H1 (cell line): ENCODE data around the gene KNCN. TPM values are rescaled to one million over a fixed set of nuclear protein-coding genes. Genes with fewer than 3 reads are reported as not detected.

Source experiments
- BACH1 ChIP-seq: IDR thresholded peaks from 2 replicates; pipeline ENCODE4 v1.6.1; 2012; ENCODE audit warnings: low read length, improper control_type of control experiment
- CHD1 ChIP-seq: IDR thresholded peaks from 2 replicates; pipeline ENCODE4 v1.6.1; 2012; ENCODE audit warnings: low read depth, low read length, improper control_type of control experiment
- CTBP2 ChIP-seq: IDR thresholded peaks from 2 replicates; pipeline ENCODE4 v1.7.0; 2011; ENCODE audit warnings: borderline replicate concordance, mild to moderate bottlenecking, moderate library complexity, mixed read lengths, low read length; ENCODE audit not compliant: insufficient read depth, insufficient read length
- EGR1 ChIP-seq: IDR thresholded peaks from 2 replicates; pipeline ENCODE4 v1.6.1; 2011; ENCODE audit warnings: low read depth, low read length, borderline replicate concordance
- FOSL1 ChIP-seq: IDR thresholded peaks from 2 replicates; pipeline ENCODE4 v1.6.1; 2011; ENCODE audit warnings: mild to moderate bottlenecking, low read depth, low read length, moderate library complexity; ENCODE audit not compliant: insufficient read depth
- HDAC2 ChIP-seq, 2 experiments: fragments of 300-600 bp in 1 of 2; sonication (generic) in 1 of 2; IDR thresholded peaks; 2 replicates each; pipeline ENCODE4 v1.6.1; 2011 to 2012; ENCODE audit warnings: low read depth in 2 of 2, low read length in 2 of 2, mild to moderate bottlenecking in 2 of 2, moderate library complexity in 2 of 2, borderline replicate concordance in 1 of 2, inconsistent platforms in 1 of 2
- PHF8 ChIP-seq: fragments of 200-600 bp; sonication (generic); conservative IDR thresholded peaks from 2 replicates; pipeline ENCODE4 v1.7.1; 2012; ENCODE audit warnings: low read depth, mild to moderate bottlenecking, inconsistent platforms, low read length, moderate library complexity
- RFX5 ChIP-seq: IDR thresholded peaks from 2 replicates; pipeline ENCODE4 v1.6.1; 2011; ENCODE audit warnings: low read depth, low read length, improper control_type of control experiment, borderline replicate concordance
- SP1 ChIP-seq: IDR thresholded peaks from 2 replicates; pipeline ENCODE4 v1.6.1; 2011; ENCODE audit warnings: low read depth, low read length
- TAF7 ChIP-seq: optimal IDR thresholded peaks from 2 replicates; pipeline ENCODE3; 2011; ENCODE audit warnings: low read depth, mild to moderate bottlenecking, inconsistent platforms, low read length, moderate library complexity, borderline replicate concordance
- TCF12 ChIP-seq: IDR thresholded peaks from 2 replicates; pipeline ENCODE4 v1.6.1; 2011; ENCODE audit warnings: low read depth, mild to moderate bottlenecking, low read length
- polyA plus RNA-seq, 7 experiments: library from polyadenylated mRNA; depleted of rRNA in 3 of 7; stranded (reverse) in 5 of 7; unstranded in 2 of 7; fragments of >200 nt in 5 of 7; fragments of 200-250 nt in 2 of 7; gene quantifications; 1 replicate in 5 of 7; 2 replicates in 1 of 7; 4 replicates in 1 of 7; pipeline versions ENCODE4 v1.2.1 to v1.2.3, GENCODE V29; 2011 to 2013; ENCODE audit warnings: missing spikeins in 2 of 7, mixed read lengths in 2 of 7
- total RNA-seq: library from RNA; stranded (reverse); fragmentation: NEBNext Ultra II Directional; extraction: Animal tissue kit (Norgen Biotek cat#: 25700); gene quantifications from 2 replicates; pipeline ENCODE4 v1.2.1, GENCODE V29; 2021
- TF ChIP-seq, protein P1 (sequence below): fragments of 300-600 bp; sonication (generic); IDR thresholded peaks from 2 replicates; pipeline ENCODE4 v1.7.1; 2012; ENCODE audit warnings: low read length, moderate library complexity, mild to moderate bottlenecking, inconsistent platforms; ENCODE audit not compliant: insufficient replicate concordance

KNCN gene
- total and polyA plus RNA-seq, 2 of the 8 experiments (the other 6 are each of a cell fraction or from before 2014, with no cell fraction given): not detected

GRCh38 chr1:46596846-46597245, 45.4 kb upstream of the KNCN start (continued):
- TF ChIP-seq, protein P1, sequence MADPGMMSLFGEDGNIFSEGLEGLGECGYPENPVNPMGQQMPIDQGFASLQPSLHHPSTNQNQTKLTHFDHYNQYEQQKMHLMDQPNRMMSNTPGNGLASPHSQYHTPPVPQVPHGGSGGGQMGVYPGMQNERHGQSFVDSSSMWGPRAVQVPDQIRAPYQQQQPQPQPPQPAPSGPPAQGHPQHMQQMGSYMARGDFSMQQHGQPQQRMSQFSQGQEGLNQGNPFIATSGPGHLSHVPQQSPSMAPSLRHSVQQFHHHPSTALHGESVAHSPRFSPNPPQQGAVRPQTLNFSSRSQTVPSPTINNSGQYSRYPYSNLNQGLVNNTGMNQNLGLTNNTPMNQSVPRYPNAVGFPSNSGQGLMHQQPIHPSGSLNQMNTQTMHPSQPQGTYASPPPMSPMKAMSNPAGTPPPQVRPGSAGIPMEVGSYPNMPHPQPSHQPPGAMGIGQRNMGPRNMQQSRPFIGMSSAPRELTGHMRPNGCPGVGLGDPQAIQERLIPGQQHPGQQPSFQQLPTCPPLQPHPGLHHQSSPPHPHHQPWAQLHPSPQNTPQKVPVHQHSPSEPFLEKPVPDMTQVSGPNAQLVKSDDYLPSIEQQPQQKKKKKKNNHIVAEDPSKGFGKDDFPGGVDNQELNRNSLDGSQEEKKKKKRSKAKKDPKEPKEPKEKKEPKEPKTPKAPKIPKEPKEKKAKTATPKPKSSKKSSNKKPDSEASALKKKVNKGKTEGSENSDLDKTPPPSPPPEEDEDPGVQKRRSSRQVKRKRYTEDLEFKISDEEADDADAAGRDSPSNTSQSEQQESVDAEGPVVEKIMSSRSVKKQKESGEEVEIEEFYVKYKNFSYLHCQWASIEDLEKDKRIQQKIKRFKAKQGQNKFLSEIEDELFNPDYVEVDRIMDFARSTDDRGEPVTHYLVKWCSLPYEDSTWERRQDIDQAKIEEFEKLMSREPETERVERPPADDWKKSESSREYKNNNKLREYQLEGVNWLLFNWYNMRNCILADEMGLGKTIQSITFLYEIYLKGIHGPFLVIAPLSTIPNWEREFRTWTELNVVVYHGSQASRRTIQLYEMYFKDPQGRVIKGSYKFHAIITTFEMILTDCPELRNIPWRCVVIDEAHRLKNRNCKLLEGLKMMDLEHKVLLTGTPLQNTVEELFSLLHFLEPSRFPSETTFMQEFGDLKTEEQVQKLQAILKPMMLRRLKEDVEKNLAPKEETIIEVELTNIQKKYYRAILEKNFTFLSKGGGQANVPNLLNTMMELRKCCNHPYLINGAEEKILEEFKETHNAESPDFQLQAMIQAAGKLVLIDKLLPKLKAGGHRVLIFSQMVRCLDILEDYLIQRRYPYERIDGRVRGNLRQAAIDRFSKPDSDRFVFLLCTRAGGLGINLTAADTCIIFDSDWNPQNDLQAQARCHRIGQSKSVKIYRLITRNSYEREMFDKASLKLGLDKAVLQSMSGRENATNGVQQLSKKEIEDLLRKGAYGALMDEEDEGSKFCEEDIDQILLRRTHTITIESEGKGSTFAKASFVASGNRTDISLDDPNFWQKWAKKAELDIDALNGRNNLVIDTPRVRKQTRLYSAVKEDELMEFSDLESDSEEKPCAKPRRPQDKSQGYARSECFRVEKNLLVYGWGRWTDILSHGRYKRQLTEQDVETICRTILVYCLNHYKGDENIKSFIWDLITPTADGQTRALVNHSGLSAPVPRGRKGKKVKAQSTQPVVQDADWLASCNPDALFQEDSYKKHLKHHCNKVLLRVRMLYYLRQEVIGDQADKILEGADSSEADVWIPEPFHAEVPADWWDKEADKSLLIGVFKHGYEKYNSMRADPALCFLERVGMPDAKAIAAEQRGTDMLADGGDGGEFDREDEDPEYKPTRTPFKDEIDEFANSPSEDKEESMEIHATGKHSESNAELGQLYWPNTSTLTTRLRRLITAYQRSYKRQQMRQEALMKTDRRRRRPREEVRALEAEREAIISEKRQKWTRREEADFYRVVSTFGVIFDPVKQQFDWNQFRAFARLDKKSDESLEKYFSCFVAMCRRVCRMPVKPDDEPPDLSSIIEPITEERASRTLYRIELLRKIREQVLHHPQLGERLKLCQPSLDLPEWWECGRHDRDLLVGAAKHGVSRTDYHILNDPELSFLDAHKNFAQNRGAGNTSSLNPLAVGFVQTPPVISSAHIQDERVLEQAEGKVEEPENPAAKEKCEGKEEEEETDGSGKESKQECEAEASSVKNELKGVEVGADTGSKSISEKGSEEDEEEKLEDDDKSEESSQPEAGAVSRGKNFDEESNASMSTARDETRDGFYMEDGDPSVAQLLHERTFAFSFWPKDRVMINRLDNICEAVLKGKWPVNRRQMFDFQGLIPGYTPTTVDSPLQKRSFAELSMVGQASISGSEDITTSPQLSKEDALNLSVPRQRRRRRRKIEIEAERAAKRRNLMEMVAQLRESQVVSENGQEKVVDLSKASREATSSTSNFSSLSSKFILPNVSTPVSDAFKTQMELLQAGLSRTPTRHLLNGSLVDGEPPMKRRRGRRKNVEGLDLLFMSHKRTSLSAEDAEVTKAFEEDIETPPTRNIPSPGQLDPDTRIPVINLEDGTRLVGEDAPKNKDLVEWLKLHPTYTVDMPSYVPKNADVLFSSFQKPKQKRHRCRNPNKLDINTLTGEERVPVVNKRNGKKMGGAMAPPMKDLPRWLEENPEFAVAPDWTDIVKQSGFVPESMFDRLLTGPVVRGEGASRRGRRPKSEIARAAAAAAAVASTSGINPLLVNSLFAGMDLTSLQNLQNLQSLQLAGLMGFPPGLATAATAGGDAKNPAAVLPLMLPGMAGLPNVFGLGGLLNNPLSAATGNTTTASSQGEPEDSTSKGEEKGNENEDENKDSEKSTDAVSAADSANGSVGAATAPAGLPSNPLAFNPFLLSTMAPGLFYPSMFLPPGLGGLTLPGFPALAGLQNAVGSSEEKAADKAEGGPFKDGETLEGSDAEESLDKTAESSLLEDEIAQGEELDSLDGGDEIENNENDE: no peak
- TF ChIP-seq BACH1 (no peak), RFX5 (no peak), HDAC2 (IDR thresholded peaks at IDR 0.05; ENCODE audit: borderline replicate concordance in 1 of 2, low read depth in 2 of 2, low read length in 2 of 2) (no peak), SP1 (no peak), CTBP2 (no peak), PHF8 (no peak), TAF7 (no peak), FOSL1 (no peak), CHD1 (no peak), EGR1 (no peak), TCF12 (no peak)
